RWPE2 (cell line): ENCODE results near the gene LONRF3.
A peak's percentile ranks its signal among the peaks of the same experiment; 100 is the strongest.

Experiments used
- ATAC-seq: fragments of 200-7000 bp; cut with Tn5 transposase; 3 replicates; pipeline ENCODE4 v1.9.1; 2021; ENCODE audit warnings: low read depth
- DNase-seq: peaks from one replicate; pipeline ENCODE4 v3.0.0-alpha.2; 2020; ENCODE audit warnings: low spot score
- H3K27ac ChIP-seq: fragments of 450-650 bp; 2 replicates; pipeline ENCODE4 v1.5.1; 2017; ENCODE audit warnings: mild to moderate bottlenecking; ENCODE audit not compliant: poor library complexity, severe bottlenecking
- H3K27me3 ChIP-seq: fragments of 250-450 bp; sonication (Bioruptor Pico); 2 replicates; pipeline ENCODE4 v1.5.1; 2021; ENCODE audit warnings: mild to moderate bottlenecking, moderate library complexity; ENCODE audit not compliant: insufficient read depth, poor library complexity, severe bottlenecking
- H3K36me3 ChIP-seq: fragments of 250-450 bp; sonication (Bioruptor Pico); 2 replicates; pipeline ENCODE4 v1.5.1; 2020; ENCODE audit warnings: low read depth, mild to moderate bottlenecking, moderate library complexity
- H3K4me1 ChIP-seq: fragments of 250-450 bp; sonication (Bioruptor Pico); 2 replicates; pipeline ENCODE4 v1.5.1; 2021; ENCODE audit warnings: mild to moderate bottlenecking, moderate library complexity; ENCODE audit not compliant: insufficient read depth, poor library complexity, severe bottlenecking
- H3K4me3 ChIP-seq: fragments of 250-450 bp; sonication (Bioruptor Pico); 2 replicates; pipeline ENCODE4 v1.5.1; 2021; ENCODE audit warnings: mild to moderate bottlenecking, moderate library complexity; ENCODE audit not compliant: severe bottlenecking
- H3K9me3 ChIP-seq: fragments of 250-450 bp; sonication (Bioruptor Pico); 2 replicates; pipeline ENCODE4 v1.5.1; 2021; ENCODE audit warnings: mild to moderate bottlenecking, moderate library complexity; ENCODE audit not compliant: severe bottlenecking
- CTCF ChIP-seq: fragments of 450-650 bp; IDR thresholded peaks from one replicate; pipeline ENCODE4 v1.5.1; 2017; ENCODE audit warnings: mild to moderate bottlenecking, moderate library complexity; ENCODE audit not compliant: poor library complexity, severe bottlenecking

LONRF3 gene

GRCh38 chrX:119062750-119063374 lies 88.4 kb downstream of the LONRF3 start:
- Histone ChIP-seq H3K36me3 (no peaks in the 10 kb centered on the region), H3K4me3 (no peak overlapping the region), H3K27me3 (no peaks in the 10 kb centered on the region), H3K4me1 (no peaks in the 10 kb centered on the region), H3K9me3 (no peaks in the 10 kb centered on the region), H3K27ac (no peak overlapping the region)
- no peak for DNase-seq
- TF ChIP-seq CTCF, result no peak
- peak; percentile 52; the same call in 1 of the 3 replicates for ATAC-seq

GRCh38 chrX:119063428-119063827 lies 89.0 kb downstream of the LONRF3 start:
- Histone ChIP-seq H3K27ac (no peak overlapping the region), H3K4me1 (no peaks in the 10 kb centered on the region), H3K4me3 (no peak overlapping the region), H3K27me3 (no peaks in the 10 kb centered on the region), H3K36me3 (no peaks in the 10 kb centered on the region), H3K9me3 (no peaks in the 10 kb centered on the region)
- ATAC-seq (no peak), DNase-seq (no peak)
- no peak for TF ChIP-seq CTCF

- no peak overlapping the region for H3K4me3 ChIP-seq
- no peaks in the 10 kb centered on the region for H3K9me3 ChIP-seq
- ATAC-seq (no peak), DNase-seq (no peak)
- no peaks in the 10 kb centered on the region for H3K36me3 ChIP-seq
- no peaks in the 10 kb centered on the region for H3K4me1 ChIP-seq
- TF ChIP-seq CTCF, result peak; percentile 53
- H3K27me3 ChIP-seq, result no peaks in the 10 kb centered on the region
- no peak overlapping the region for H3K27ac ChIP-seq
These were observed 92.8 kb downstream of the LONRF3 start for GRCh38 chrX:119067023-119067739.
